ACHN (cell line): ENCODE measurements around the gene MAD1L1.
"Not testable (repeated sequence)": the region's sequence is repeated elsewhere in the genome, so short reads cannot be mapped to it uniquely, and the experiment has no call there.

Source experiments
- DNase-seq: peaks from one replicate; pipeline ENCODE4 v3.0.0-alpha.2; 2015
- in situ Hi-C: cut with HindIII; loops from 2 replicates; pipeline ENCODE4 v1.10.0; 2017; ENCODE audit warnings: low sequenced_read_pairs, low pct_ligation_motif_present, low pct_unique_long_range_greater_than_20kb

MAD1L1 gene

GRCh38 chr7:2059964-2060700 is 172.6 kb downstream of the MAD1L1 start:
- in situ Hi-C loops: no loop called here
- no peak for DNase-seq

- DNase-seq, in situ Hi-C loops: not testable (repeated sequence)
Measured at GRCh38 chr7:2058246-2058645, 174.5 kb downstream of the MAD1L1 start.

GRCh38 chr7:2055956-2056355 is 176.8 kb downstream of the MAD1L1 start:
- in situ Hi-C loops: no loop called here

GRCh38 chr7:2054927-2055326 is 177.8 kb downstream of the MAD1L1 start:
- in situ Hi-C loops: no loop called here
- DNase-seq: no peak

More at GRCh38 chr7:2055956-2056355, 176.8 kb downstream of the MAD1L1 start:
- no peak for DNase-seq

- in situ Hi-C loops: no loop called here
- no peak for DNase-seq
Measured at GRCh38 chr7:2053395-2053794, 179.3 kb downstream of the MAD1L1 start.

- DNase-seq: no peak
- in situ Hi-C loops: no loop called here
Measured at GRCh38 chr7:2052657-2053048, 180.1 kb downstream of the MAD1L1 start.

GRCh38 chr7:2051707-2052656 is 180.8 kb downstream of the MAD1L1 start:
- in situ Hi-C loops: no loop called here
- DNase-seq: no peak

GRCh38 chr7:2050511-2050866 is 182.3 kb downstream of the MAD1L1 start:
- no peak for DNase-seq
- in situ Hi-C loops: no loop called here

GRCh38 chr7:2049782-2050510 is 182.8 kb downstream of the MAD1L1 start:
- no peak for DNase-seq
- in situ Hi-C loops: no loop called here

- in situ Hi-C loops: no loop called here
- DNase-seq: no peak
Measured at GRCh38 chr7:2049111-2049781, 183.5 kb downstream of the MAD1L1 start.

GRCh38 chr7:2048531-2048930 is 184.2 kb downstream of the MAD1L1 start:
- in situ Hi-C loops: no loop called here
- DNase-seq: no peak

GRCh38 chr7:2048006-2048405 is 184.7 kb downstream of the MAD1L1 start:
- no peak for DNase-seq
- in situ Hi-C loops: no loop called here

- no peak for DNase-seq
- in situ Hi-C loops: no loop called here
Measured at GRCh38 chr7:2046581-2047565, 185.9 kb downstream of the MAD1L1 start.

- DNase-seq: no peak
- in situ Hi-C loops: no loop called here
Measured at GRCh38 chr7:2045559-2046405, 187.0 kb downstream of the MAD1L1 start.

- DNase-seq: no peak
- in situ Hi-C loops: no loop called here
Measured at GRCh38 chr7:2044883-2045471, 187.8 kb downstream of the MAD1L1 start.

- in situ Hi-C loops: no loop called here
- no peak for DNase-seq
Measured at GRCh38 chr7:2044311-2044882, 188.3 kb downstream of the MAD1L1 start.
